GM12873 (cell line): ENCODE measurements around the gene CREB3.

Experiments used
- CTCF ChIP-seq: IDR thresholded peaks from 2 replicates; pipeline ENCODE4 v1.5.1; 2012; ENCODE audit warnings: low read depth, mild to moderate bottlenecking, moderate library complexity, low read length, control low read depth; ENCODE audit not compliant: insufficient read depth; ENCODE audit errors: missing control alignments

Gene CREB3

GRCh38 chr9:35749515-35750255 is 17.2 kb downstream of the CREB3 start:
- no peak for TF ChIP-seq CTCF

- TF ChIP-seq CTCF = no peak
These were observed 17.7 kb downstream of the CREB3 start for GRCh38 chr9:35750256-35750531.

GRCh38 chr9:35753466-35753865 is 21.0 kb downstream of the CREB3 start:
- no peak for TF ChIP-seq CTCF

GRCh38 chr9:35754264-35754663 is 21.8 kb downstream of the CREB3 start, which contains the start of gene MSMP:
TSS of gene MSMP (minus strand) at chr9:35754276. CDS start at chr9:35754129, 147 bp downstream.
- TF ChIP-seq CTCF = no peak

GRCh38 chr9:35755071-35755470 is 22.6 kb downstream of the CREB3 start:
- TF ChIP-seq CTCF = no peak

GRCh38 chr9:35756275-35757225 is 24.1 kb downstream of the CREB3 start:
- peak; percentile 90 for TF ChIP-seq CTCF

GRCh38 chr9:35757226-35757891 is 24.9 kb downstream of the CREB3 start:
- no peak for TF ChIP-seq CTCF
